Ishikawa (cell line): ENCODE measurements around the gene CGN.
A peak's percentile ranks its signal among the peaks of the same experiment; 100 is the strongest.

ENCODE experiments used
- CEBPB ChIP-seq: IDR thresholded peaks from 2 replicates; pipeline ENCODE4 v1.6.1; 2012
- CREB1 ChIP-seq: IDR thresholded peaks from 2 replicates; pipeline ENCODE4 v1.6.1; 2012; ENCODE audit warnings: low read depth
- EGR1 ChIP-seq: IDR thresholded peaks from 2 replicates; pipeline ENCODE4 v1.6.1; 2012
- EP300 ChIP-seq: IDR thresholded peaks from 2 replicates; pipeline ENCODE4 v1.6.1; 2012; ENCODE audit warnings: borderline replicate concordance
- FOXM1 ChIP-seq: IDR thresholded peaks from 2 replicates; pipeline ENCODE4 v1.6.1; 2012; ENCODE audit warnings: low read depth, borderline replicate concordance
- NFIC ChIP-seq: IDR thresholded peaks from 2 replicates; pipeline ENCODE4 v1.6.1; 2012
- RAD21 ChIP-seq: IDR thresholded peaks from 2 replicates; pipeline ENCODE4 v1.6.1; 2012; ENCODE audit warnings: low read depth
- TAF1 ChIP-seq: IDR thresholded peaks from 2 replicates; pipeline ENCODE4 v1.6.1; 2012; ENCODE audit warnings: low read depth, mild to moderate bottlenecking
- TCF12 ChIP-seq: IDR thresholded peaks from 2 replicates; pipeline ENCODE4 v1.6.1; 2012; ENCODE audit warnings: low read depth
- TEAD4 ChIP-seq: IDR thresholded peaks from 2 replicates; pipeline ENCODE4 v1.6.1; 2012
- YY1 ChIP-seq: IDR thresholded peaks from 2 replicates; pipeline ENCODE4 v1.6.1; 2012; ENCODE audit warnings: low read depth
- ZBTB7A ChIP-seq: IDR thresholded peaks from 2 replicates; pipeline ENCODE4 v1.6.1; 2012; ENCODE audit warnings: low read depth
- TF ChIP-seq, protein P1 (sequence below): IDR thresholded peaks from 2 replicates; pipeline ENCODE4 v1.6.1; 2012
- TF ChIP-seq, protein P2 (sequence below): IDR thresholded peaks from 2 replicates; pipeline ENCODE4 v1.6.1; 2012; ENCODE audit warnings: low read depth, mild to moderate bottlenecking
- TF ChIP-seq, protein P3 (sequence below): IDR thresholded peaks from 2 replicates; pipeline ENCODE4 v1.6.1; 2012

The CGN gene, protein sequence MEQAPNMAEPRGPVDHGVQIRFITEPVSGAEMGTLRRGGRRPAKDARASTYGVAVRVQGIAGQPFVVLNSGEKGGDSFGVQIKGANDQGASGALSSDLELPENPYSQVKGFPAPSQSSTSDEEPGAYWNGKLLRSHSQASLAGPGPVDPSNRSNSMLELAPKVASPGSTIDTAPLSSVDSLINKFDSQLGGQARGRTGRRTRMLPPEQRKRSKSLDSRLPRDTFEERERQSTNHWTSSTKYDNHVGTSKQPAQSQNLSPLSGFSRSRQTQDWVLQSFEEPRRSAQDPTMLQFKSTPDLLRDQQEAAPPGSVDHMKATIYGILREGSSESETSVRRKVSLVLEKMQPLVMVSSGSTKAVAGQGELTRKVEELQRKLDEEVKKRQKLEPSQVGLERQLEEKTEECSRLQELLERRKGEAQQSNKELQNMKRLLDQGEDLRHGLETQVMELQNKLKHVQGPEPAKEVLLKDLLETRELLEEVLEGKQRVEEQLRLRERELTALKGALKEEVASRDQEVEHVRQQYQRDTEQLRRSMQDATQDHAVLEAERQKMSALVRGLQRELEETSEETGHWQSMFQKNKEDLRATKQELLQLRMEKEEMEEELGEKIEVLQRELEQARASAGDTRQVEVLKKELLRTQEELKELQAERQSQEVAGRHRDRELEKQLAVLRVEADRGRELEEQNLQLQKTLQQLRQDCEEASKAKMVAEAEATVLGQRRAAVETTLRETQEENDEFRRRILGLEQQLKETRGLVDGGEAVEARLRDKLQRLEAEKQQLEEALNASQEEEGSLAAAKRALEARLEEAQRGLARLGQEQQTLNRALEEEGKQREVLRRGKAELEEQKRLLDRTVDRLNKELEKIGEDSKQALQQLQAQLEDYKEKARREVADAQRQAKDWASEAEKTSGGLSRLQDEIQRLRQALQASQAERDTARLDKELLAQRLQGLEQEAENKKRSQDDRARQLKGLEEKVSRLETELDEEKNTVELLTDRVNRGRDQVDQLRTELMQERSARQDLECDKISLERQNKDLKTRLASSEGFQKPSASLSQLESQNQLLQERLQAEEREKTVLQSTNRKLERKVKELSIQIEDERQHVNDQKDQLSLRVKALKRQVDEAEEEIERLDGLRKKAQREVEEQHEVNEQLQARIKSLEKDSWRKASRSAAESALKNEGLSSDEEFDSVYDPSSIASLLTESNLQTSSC

DNA sequence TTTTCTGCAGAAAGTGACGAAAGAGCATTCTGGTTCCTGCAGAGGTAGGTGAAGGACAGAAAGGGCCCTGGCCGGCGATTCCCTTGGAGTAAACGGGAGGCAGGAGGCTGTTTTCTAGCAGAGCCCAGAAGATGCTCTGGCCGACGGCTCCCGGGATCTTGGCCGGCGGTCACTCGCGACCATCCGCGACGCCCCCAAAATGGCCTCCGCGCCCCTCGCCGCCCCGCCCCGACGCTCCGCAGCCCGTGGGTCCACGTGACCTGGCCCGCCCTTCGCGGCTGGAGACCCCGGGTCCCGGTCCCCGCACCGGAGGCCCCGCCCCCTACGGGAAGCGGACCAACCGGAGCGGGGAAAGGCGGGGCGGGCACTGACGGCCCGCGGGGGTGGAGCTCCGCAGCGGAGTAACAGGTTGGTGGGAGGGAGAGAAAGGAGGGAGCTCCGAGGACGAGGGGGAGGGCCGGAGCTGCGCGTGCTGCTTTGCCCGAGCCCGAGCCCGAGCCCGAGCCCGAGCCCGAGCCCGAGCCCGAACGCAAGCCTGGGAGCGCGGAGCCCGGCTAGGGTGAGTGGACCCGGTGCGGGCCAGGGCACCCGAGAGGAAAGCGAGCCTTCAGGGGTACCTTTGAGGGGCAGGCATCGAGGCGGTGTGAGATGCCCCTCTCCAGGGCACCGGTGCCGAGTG is at the start of gene CGN:
CGN (plus strand) TSS at position 431 of the 679 bp plus-strand sequence. CDS start 7,133 bp downstream, outside the sequence.
- TF ChIP-seq TCF12 (no peak; the same call in 1 of the 2 replicates), ZBTB7A (peak; percentile 96), RAD21 (no peak), NFIC (peak; percentile 14; the same call in 1 of the 2 replicates), TEAD4 (no peak), CREB1 (no peak), FOXM1 (0 out of 2 replicates have a peak, but pooled peaks have one; percentile 4), EP300 (peak; percentile 14; the same call in 1 of the 2 replicates), TAF1 (no peak; the same call in 1 of the 2 replicates), CEBPB (no peak), EGR1 (no peak), YY1 (peak; percentile 87)
- TF ChIP-seq, protein P1, sequence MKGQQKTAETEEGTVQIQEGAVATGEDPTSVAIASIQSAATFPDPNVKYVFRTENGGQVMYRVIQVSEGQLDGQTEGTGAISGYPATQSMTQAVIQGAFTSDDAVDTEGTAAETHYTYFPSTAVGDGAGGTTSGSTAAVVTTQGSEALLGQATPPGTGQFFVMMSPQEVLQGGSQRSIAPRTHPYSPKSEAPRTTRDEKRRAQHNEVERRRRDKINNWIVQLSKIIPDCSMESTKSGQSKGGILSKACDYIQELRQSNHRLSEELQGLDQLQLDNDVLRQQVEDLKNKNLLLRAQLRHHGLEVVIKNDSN, result peak; percentile 94
- TF ChIP-seq, protein P2, sequence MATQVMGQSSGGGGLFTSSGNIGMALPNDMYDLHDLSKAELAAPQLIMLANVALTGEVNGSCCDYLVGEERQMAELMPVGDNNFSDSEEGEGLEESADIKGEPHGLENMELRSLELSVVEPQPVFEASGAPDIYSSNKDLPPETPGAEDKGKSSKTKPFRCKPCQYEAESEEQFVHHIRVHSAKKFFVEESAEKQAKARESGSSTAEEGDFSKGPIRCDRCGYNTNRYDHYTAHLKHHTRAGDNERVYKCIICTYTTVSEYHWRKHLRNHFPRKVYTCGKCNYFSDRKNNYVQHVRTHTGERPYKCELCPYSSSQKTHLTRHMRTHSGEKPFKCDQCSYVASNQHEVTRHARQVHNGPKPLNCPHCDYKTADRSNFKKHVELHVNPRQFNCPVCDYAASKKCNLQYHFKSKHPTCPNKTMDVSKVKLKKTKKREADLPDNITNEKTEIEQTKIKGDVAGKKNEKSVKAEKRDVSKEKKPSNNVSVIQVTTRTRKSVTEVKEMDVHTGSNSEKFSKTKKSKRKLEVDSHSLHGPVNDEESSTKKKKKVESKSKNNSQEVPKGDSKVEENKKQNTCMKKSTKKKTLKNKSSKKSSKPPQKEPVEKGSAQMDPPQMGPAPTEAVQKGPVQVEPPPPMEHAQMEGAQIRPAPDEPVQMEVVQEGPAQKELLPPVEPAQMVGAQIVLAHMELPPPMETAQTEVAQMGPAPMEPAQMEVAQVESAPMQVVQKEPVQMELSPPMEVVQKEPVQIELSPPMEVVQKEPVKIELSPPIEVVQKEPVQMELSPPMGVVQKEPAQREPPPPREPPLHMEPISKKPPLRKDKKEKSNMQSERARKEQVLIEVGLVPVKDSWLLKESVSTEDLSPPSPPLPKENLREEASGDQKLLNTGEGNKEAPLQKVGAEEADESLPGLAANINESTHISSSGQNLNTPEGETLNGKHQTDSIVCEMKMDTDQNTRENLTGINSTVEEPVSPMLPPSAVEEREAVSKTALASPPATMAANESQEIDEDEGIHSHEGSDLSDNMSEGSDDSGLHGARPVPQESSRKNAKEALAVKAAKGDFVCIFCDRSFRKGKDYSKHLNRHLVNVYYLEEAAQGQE, result no peak
- TF ChIP-seq, protein P3, sequence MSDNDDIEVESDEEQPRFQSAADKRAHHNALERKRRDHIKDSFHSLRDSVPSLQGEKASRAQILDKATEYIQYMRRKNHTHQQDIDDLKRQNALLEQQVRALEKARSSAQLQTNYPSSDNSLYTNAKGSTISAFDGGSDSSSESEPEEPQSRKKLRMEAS, result peak; percentile 49; the same call in 1 of the 2 replicates

DNA sequence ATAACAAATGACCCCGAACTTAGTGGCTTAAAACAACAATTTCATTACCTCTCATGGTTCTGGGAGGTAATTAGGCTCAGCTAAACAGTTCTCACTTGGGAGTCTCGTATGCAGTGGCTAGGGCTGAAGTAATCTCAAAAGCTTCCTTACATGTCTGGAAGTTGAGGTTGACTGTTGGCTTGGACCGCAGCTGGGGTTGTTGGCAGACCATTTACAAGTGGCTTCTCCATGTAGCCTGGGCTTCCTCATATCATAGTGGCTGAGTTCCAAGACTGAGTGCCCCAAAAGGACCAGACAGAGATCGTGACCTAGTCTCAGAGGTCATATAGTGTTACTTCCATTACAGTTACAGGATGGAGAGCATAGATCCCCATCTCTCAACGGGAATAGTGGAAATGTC is 49.5 kb upstream of the CGN start:
- TF ChIP-seq CEBPB (no peak), CREB1 (no peak), EP300 (no peak), EGR1 (no peak), ZBTB7A (no peak), TCF12 (no peak), FOXM1 (no peak)
- TF ChIP-seq, protein P1, result no peak

DNA sequence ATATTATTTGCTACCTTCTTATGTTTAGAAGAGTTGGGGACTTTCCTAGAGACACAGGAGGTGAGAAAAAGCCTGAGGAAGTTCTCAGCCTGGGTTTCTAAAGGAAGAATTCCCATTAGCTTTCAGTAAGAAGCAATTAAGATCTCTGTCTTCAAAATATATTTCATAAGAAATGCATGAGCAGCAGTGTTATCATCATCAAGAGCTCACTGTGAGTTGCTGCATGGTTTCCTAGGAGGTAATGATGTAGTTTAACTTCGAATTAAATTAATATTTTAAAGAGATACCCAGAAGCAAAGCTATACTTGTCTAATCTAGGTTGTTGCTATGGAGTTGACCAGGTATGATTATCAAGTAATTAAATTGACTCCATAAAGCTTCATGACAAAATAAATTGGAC is 46.2 kb upstream of the CGN start:
- TF ChIP-seq CEBPB, result no peak
- TF ChIP-seq TAF1, result no peak
- no peak for TF ChIP-seq FOXM1
- no peak for TF ChIP-seq ZBTB7A

DNA sequence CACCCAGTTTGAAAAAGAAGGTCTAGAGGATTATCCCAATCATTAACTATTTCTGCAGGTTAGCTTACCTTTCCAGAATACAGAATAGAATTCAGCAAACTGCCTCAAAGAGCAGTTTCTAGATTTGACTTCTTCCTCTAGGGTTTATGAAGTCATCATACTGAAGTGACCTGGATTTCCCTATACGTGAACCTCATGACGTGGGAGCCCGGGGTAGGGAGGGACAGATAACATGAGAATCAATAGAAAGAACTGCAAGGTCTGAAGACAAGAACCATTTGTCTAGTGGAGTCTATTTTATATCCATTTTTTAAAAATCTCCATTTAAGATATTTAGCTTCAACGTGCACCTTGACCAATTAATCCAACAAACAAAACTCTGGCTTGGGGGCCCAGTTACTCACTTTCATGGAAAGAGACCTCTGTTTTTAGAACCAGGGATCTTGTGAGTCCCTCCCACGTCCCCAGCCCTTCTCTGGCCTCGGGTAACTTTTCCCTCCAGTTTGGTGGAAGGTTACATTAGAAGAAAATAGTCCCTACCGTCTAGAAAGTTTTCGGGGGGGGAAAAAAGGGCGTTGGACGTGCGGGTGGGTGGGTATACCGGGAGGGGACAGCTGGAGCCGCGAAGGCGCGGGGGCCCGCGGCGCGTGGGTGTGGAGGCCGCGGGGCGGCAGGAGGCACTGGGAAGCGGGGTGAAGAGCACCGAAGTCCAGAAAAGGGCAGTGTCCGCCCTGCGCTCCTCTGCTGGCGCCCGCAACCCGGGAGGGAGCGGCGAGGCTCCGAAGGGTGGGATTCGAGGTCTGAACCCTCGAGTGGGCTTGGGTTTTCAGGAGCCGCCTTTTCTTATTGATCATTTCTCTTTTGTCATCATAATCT is 38.1 kb upstream of the CGN start:
- TF ChIP-seq EGR1, result no peak
- no peak for TF ChIP-seq TAF1
- no peak for TF ChIP-seq NFIC
- no peak for TF ChIP-seq FOXM1
- TF ChIP-seq TEAD4, result no peak
- TF ChIP-seq YY1, result no peak
- TF ChIP-seq, protein P1, result no peak
- TF ChIP-seq, protein P3, result peak; percentile 32
- TF ChIP-seq, protein P2, result no peak
